ENCODE data around the gene AFF3.
"Not testable (repeated sequence)": the region's sequence is repeated elsewhere in the genome, so short reads cannot be mapped to it uniquely, and the experiment has no call there.

The AFF3 gene

GRCh38 chr2:100142393-100142792 is at the start of gene AFF3:
Gene AFF3, minus strand, starts transcription at chr2:100142590. Its CDS starts 38,136 bp downstream, at chr2:100104454.
- DNase-seq = peak; percentile 55

- no peak for DNase-seq
Observed at GRCh38 chr2:100189387-100189786, 47.0 kb upstream of the AFF3 start.

- no peak for DNase-seq
Observed at GRCh38 chr2:100188326-100188725, 45.9 kb upstream of the AFF3 start.

GRCh38 chr2:100186126-100186525 is 43.7 kb upstream of the AFF3 start:
- no peak for DNase-seq

GRCh38 chr2:100185516-100185915 is 43.1 kb upstream of the AFF3 start:
- DNase-seq = no peak

GRCh38 chr2:100185105-100185504 is 42.7 kb upstream of the AFF3 start:
- DNase-seq = no peak

- DNase-seq = no peak
Observed at GRCh38 chr2:100184055-100184737, 41.8 kb upstream of the AFF3 start.

GRCh38 chr2:100182494-100183361 is 40.3 kb upstream of the AFF3 start:
- no peak for DNase-seq

GRCh38 chr2:100180503-100180902 is 38.1 kb upstream of the AFF3 start:
- DNase-seq = no peak

GRCh38 chr2:100179806-100180205 is 37.4 kb upstream of the AFF3 start:
- DNase-seq = no peak

- no peak for DNase-seq
Observed at GRCh38 chr2:100178864-100179263, 36.5 kb upstream of the AFF3 start.

GRCh38 chr2:100178085-100178788 is 35.8 kb upstream of the AFF3 start:
- no peak for DNase-seq

- no peak for DNase-seq
Observed at GRCh38 chr2:100176925-100177324, 34.5 kb upstream of the AFF3 start.

- DNase-seq = no peak
Observed at GRCh38 chr2:100174026-100174431, 31.6 kb upstream of the AFF3 start.

GRCh38 chr2:100166701-100167100 is 24.3 kb upstream of the AFF3 start:
- no peak for DNase-seq

GRCh38 chr2:100163605-100164004 is 21.2 kb upstream of the AFF3 start:
- no peak for DNase-seq

- no peak for DNase-seq
Observed at GRCh38 chr2:100161945-100162620, 19.7 kb upstream of the AFF3 start.

GRCh38 chr2:100160396-100160795 is 18.0 kb upstream of the AFF3 start:
- DNase-seq = no peak

GRCh38 chr2:100151832-100152231 is 9.4 kb upstream of the AFF3 start:
- not testable (repeated sequence) for DNase-seq

GRCh38 chr2:100151310-100151709 is 8.9 kb upstream of the AFF3 start:
- DNase-seq = no peak

- DNase-seq = no peak
Observed at GRCh38 chr2:100148883-100149282, 6.5 kb upstream of the AFF3 start.

GRCh38 chr2:100146657-100146960 is 4.2 kb upstream of the AFF3 start:
- no peak for DNase-seq

All from CD4-positive, alpha-beta T cell treated with Interleukin-17A for 4 hours (primary cell).